Measurements from ENCODE around the gene PSMD6.

DNA sequence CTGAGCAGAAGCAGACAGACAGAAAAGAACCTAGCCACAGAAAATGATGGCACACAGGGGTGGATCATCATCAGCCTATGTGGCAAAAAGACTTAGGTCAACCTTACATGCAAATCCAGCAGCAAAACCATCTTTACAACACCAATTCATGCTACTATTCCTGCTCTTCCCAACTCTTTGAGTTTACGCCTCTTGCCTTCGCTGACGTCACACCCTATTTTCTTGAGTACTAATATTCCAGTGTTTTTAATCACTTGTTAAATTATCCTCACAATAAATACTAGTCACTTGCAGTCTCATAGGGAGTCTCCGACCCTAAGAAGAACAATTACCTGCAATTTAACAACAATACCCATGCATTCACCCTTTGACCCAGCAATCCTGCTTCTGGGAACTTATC, 6.0 kb upstream of the PSMD6 start:
- TF ChIP-seq EP300 (IDR thresholded peaks at IDR 0.05) (no peak), POLR2A (IDR thresholded peaks at IDR 0.05) (no peak)
- TF ChIP-seq, protein P1, sequence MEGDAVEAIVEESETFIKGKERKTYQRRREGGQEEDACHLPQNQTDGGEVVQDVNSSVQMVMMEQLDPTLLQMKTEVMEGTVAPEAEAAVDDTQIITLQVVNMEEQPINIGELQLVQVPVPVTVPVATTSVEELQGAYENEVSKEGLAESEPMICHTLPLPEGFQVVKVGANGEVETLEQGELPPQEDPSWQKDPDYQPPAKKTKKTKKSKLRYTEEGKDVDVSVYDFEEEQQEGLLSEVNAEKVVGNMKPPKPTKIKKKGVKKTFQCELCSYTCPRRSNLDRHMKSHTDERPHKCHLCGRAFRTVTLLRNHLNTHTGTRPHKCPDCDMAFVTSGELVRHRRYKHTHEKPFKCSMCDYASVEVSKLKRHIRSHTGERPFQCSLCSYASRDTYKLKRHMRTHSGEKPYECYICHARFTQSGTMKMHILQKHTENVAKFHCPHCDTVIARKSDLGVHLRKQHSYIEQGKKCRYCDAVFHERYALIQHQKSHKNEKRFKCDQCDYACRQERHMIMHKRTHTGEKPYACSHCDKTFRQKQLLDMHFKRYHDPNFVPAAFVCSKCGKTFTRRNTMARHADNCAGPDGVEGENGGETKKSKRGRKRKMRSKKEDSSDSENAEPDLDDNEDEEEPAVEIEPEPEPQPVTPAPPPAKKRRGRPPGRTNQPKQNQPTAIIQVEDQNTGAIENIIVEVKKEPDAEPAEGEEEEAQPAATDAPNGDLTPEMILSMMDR (IDR thresholded peaks at IDR 0.05): no peak

All from ovary (tissue), 3 donors.